ENCODE data around the gene DENND1A. TPM values are rescaled to one million over a fixed set of nuclear protein-coding genes. Genes with fewer than 3 reads are reported as not detected.

The DENND1A gene
- polyA plus RNA-seq, 2 of the 4 experiments (the other 2 are of a cell fraction), result 15.1 to 21.9 TPM

- no peak for TF ChIP-seq MYC (IDR thresholded peaks at IDR 0.05; ENCODE audit: borderline replicate concordance, low read length)
Measured at GRCh38 chr9:123455187-123455586, 474.7 kb downstream of the DENND1A start (continued).

GRCh38 chr9:123454361-123454760 lies 475.6 kb downstream of the DENND1A start:
- ATAC-seq, result no peak
- POLR2A ChIA-PET, result no interaction called here
- FAIRE-seq, result no peak

GRCh38 chr9:123453831-123454321 lies 476.1 kb downstream of the DENND1A start:
- Histone ChIP-seq H3K27ac (no peak overlapping the region), H3K4me3 (no peak overlapping the region), H3K9me3 (no peaks in the 10 kb centered on the region), H3K4me2 (no peak overlapping the region), H3K4me1 (no peaks in the 10 kb centered on the region)
- TF ChIP-seq HES2 (IDR thresholded peaks at IDR 0.05), result no peak
- TF ChIP-seq EHF (CRISPR knock-in tag; IDR thresholded peaks at IDR 0.05), result no peak
- TF ChIP-seq ZC3H11A (IDR thresholded peaks at IDR 0.05), result no peak
- no peak for TF ChIP-seq E2F6 (IDR thresholded peaks at IDR 0.05; ENCODE audit: borderline replicate concordance, low read depth)
- no peak for TF ChIP-seq HEYL (CRISPR knock-in tag; IDR thresholded peaks at IDR 0.05)
- TF ChIP-seq BHLHE40 (IDR thresholded peaks at IDR 0.05; ENCODE audit: low read depth, low read length), result no peak
- no peak for TF ChIP-seq HOXA7 (CRISPR knock-in tag; IDR thresholded peaks at IDR 0.05)
- no peak for TF ChIP-seq SREBF2 (IDR thresholded peaks at IDR 0.05)
- no peak for TF ChIP-seq JUNB (IDR thresholded peaks at IDR 0.05)
- TF ChIP-seq HOXB5 (CRISPR knock-in tag; IDR thresholded peaks at IDR 0.05), result no peak
- TF ChIP-seq ZNF302 (CRISPR knock-in tag; IDR thresholded peaks at IDR 0.05), result no peak
- TF ChIP-seq CHD2 (IDR thresholded peaks at IDR 0.05; ENCODE audit: low read length, partially characterized antibody), result no peak
- TF ChIP-seq NR3C1 (IDR thresholded peaks at IDR 0.05), result no peak
- TF ChIP-seq CBX8 (IDR thresholded peaks at IDR 0.05), result no peak
- no peak for TF ChIP-seq ATOH8 (CRISPR knock-in tag; IDR thresholded peaks at IDR 0.05; ENCODE audit: low read depth)
- ChIA-PET CTCF (no interaction called here), POLR2A (no interaction called here)
- no peak for ATAC-seq
- 90% methylated on average over 6 of the region's 7 CpGs for WGBS (ENCODE audit: missing lambda C conversion rate)
- no peak for DNase-seq (ENCODE audit: low read depth in 1 of 2, low spot score in 1 of 2)
- no peak for FAIRE-seq

More at GRCh38 chr9:123454361-123454760, 475.6 kb downstream of the DENND1A start:
- Histone ChIP-seq H3K4me1 (no peaks in the 10 kb centered on the region), H3K4me2 (no peak overlapping the region), H3K9me3 (no peaks in the 10 kb centered on the region), H3K4me3 (no peak overlapping the region), H3K27ac (no peak overlapping the region)
- DNase-seq (ENCODE audit: low read depth in 1 of 2, low spot score in 1 of 2), result no peak
- 83% methylated on average over 3 of the region's 3 CpGs for WGBS (ENCODE audit: missing lambda C conversion rate)
- CTCF ChIA-PET, result no interaction called here
- TF ChIP-seq NR3C1 (IDR thresholded peaks at IDR 0.05), result no peak
- no peak for TF ChIP-seq ZNF302 (CRISPR knock-in tag; IDR thresholded peaks at IDR 0.05)
- no peak for TF ChIP-seq USF2 (IDR thresholded peaks at IDR 0.05)
- TF ChIP-seq FOSB (CRISPR knock-in tag; IDR thresholded peaks at IDR 0.05), result no peak
- no peak for TF ChIP-seq BCL3 (IDR thresholded peaks at IDR 0.05)
- no peak for TF ChIP-seq ZC3H11A (IDR thresholded peaks at IDR 0.05)
- no peak for TF ChIP-seq HEYL (CRISPR knock-in tag; IDR thresholded peaks at IDR 0.05)
- no peak for TF ChIP-seq EP300 (IDR thresholded peaks at IDR 0.05)
